GM21528 (cell line): ENCODE data around the gene LZTS3.

Experiments used
- ATAC-seq: cut with Tn5 transposase; IDR thresholded peaks from one replicate; pipeline ENCODE4 v1.9.1; 2021; ENCODE audit warnings: mild to moderate bottlenecking, moderate library complexity; ENCODE audit not compliant: unreplicated experiment, low FRiP score

The LZTS3 gene

GRCh38 chr20:3116341-3116740 lies 57.0 kb downstream of the LZTS3 start:
- no peak for ATAC-seq

GRCh38 chr20:3115190-3116107 lies 57.9 kb downstream of the LZTS3 start:
- no peak for ATAC-seq
